ENCODE data around the gene BPIFB4. TPM values are rescaled to one million over a fixed set of nuclear protein-coding genes. Genes with fewer than 3 reads are reported as not detected.

BPIFB4 gene
- total and polyA plus RNA-seq, 2 experiments from 2014 or later, result not detected

DNA sequence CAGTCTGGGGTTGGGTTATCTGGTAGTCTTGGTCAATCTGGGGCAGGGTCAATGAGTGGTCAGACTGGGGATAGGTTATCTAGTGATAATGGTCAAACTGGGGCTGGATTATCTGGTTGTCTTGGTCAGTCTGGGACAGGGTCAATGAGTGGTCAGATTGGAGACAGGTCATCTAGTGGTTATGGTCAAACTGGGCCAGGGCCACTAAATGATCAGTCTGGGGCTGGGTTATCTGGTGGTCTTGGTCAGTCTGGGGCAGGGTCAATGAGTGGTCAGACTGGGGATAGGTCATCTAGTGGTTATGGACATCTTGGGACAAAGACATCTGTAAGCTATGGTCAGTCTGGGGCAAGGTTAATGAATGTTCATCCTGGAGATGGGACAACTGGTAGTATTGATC is 60.0 kb downstream of the BPIFB4 start:
- Mint-ChIP-seq H3K27ac (no peak overlapping the region), H3K4me1 (no peaks in the 10 kb centered on the region), H3K27me3 (ENCODE audit: insufficient read depth, low read depth, poor library complexity) (peaks cover 3% of the 10 kb centered on the region), H3K36me3 (ENCODE audit: low read depth) (no peaks in the 10 kb centered on the region), H3K9me3 (peaks cover 7% of the 10 kb centered on the region; the same call in 2 of the 3 replicates), H3K4me3 (no peak overlapping the region)
- Histone ChIP-seq H3K79me2 (replicated peaks; ENCODE audit: insufficient read depth) (no peaks in the 10 kb centered on the region), H3K36me3 (ENCODE audit: insufficient read depth) (no peaks in the 10 kb centered on the region), H3K27me3 (ENCODE audit: insufficient read depth) (no peaks in the 10 kb centered on the region), H3K9me2 (ENCODE audit: insufficient read depth) (no peaks in the 10 kb centered on the region), H3K27ac (ENCODE audit: low read depth) (no peak overlapping the region), H3F3A (replicated peaks; ENCODE audit: low read depth) (no peaks in the 10 kb centered on the region), H2AFZ (no peak overlapping the region), H3K4me3 (no peak overlapping the region), H4K20me1 (replicated peaks; ENCODE audit: insufficient read depth) (no peaks in the 10 kb centered on the region), H3K4me2 (no peak overlapping the region), H3K4me1 (ENCODE audit: insufficient read depth) (no peaks in the 10 kb centered on the region)
- DNase-seq (ENCODE audit: low spot score), result no peak
- ATAC-seq, result no peak
- TF ChIP-seq JUNB (IDR thresholded peaks at IDR 0.05; ENCODE audit: unreplicated experiment) (no peak), CREB1 (CRISPR knock-in tag; IDR thresholded peaks at IDR 0.05; ENCODE audit: low read depth) (no peak), EZH2 (IDR thresholded peaks at IDR 0.05; ENCODE audit: low read depth, unreplicated experiment) (no peak)

DNA sequence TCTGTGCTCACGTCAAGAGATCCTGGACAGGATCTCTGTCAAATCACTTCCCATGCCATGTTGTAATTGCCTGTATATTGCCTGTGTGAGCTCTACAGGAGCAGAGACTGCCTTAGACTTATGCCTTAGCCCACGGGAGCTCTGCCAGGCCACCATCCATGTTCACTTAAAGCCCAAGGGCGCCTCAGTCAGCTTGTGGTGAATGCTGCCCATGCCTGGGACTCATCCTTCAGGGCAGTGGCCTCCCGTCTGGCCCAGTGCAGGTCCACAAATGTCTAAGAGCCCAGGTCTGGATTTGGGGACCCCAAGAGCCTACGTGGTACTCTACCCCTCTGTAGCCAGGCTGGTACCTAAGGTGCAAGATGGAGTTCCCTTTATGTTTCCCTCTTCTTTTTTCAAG is 66.1 kb downstream of the BPIFB4 start:
- no peaks in the 10 kb centered on the region for H3K79me2 ChIP-seq (replicated peaks; ENCODE audit: insufficient read depth)
- TF ChIP-seq STAT1 (IDR thresholded peaks at IDR 0.05; ENCODE audit: unreplicated experiment) (no peak), EZH2phosphoT487 (IDR thresholded peaks at IDR 0.05; ENCODE audit: unreplicated experiment) (no peak), EZH2 (IDR thresholded peaks at IDR 0.05; ENCODE audit: low read depth, unreplicated experiment) (no peak), ZNF331 (CRISPR knock-in tag; IDR thresholded peaks at IDR 0.05; ENCODE audit: low read depth) (no peak)
- TF ChIP-seq, protein P1, sequence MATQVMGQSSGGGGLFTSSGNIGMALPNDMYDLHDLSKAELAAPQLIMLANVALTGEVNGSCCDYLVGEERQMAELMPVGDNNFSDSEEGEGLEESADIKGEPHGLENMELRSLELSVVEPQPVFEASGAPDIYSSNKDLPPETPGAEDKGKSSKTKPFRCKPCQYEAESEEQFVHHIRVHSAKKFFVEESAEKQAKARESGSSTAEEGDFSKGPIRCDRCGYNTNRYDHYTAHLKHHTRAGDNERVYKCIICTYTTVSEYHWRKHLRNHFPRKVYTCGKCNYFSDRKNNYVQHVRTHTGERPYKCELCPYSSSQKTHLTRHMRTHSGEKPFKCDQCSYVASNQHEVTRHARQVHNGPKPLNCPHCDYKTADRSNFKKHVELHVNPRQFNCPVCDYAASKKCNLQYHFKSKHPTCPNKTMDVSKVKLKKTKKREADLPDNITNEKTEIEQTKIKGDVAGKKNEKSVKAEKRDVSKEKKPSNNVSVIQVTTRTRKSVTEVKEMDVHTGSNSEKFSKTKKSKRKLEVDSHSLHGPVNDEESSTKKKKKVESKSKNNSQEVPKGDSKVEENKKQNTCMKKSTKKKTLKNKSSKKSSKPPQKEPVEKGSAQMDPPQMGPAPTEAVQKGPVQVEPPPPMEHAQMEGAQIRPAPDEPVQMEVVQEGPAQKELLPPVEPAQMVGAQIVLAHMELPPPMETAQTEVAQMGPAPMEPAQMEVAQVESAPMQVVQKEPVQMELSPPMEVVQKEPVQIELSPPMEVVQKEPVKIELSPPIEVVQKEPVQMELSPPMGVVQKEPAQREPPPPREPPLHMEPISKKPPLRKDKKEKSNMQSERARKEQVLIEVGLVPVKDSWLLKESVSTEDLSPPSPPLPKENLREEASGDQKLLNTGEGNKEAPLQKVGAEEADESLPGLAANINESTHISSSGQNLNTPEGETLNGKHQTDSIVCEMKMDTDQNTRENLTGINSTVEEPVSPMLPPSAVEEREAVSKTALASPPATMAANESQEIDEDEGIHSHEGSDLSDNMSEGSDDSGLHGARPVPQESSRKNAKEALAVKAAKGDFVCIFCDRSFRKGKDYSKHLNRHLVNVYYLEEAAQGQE (IDR thresholded peaks at IDR 0.05; ENCODE audit: unreplicated experiment), result no peak
- TF ChIP-seq, protein P2, sequence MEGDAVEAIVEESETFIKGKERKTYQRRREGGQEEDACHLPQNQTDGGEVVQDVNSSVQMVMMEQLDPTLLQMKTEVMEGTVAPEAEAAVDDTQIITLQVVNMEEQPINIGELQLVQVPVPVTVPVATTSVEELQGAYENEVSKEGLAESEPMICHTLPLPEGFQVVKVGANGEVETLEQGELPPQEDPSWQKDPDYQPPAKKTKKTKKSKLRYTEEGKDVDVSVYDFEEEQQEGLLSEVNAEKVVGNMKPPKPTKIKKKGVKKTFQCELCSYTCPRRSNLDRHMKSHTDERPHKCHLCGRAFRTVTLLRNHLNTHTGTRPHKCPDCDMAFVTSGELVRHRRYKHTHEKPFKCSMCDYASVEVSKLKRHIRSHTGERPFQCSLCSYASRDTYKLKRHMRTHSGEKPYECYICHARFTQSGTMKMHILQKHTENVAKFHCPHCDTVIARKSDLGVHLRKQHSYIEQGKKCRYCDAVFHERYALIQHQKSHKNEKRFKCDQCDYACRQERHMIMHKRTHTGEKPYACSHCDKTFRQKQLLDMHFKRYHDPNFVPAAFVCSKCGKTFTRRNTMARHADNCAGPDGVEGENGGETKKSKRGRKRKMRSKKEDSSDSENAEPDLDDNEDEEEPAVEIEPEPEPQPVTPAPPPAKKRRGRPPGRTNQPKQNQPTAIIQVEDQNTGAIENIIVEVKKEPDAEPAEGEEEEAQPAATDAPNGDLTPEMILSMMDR (conservative IDR thresholded peaks at IDR 0.05; ENCODE audit: low read depth in 2 of 2), result no peak
- Mint-ChIP-seq H3K27me3 (ENCODE audit: insufficient read depth, low read depth, poor library complexity) (peaks cover 3% of the 10 kb centered on the region), H3K36me3 (ENCODE audit: low read depth) (no peaks in the 10 kb centered on the region), H3K4me3 (no peak overlapping the region), H3K9me3 (peaks cover 3% of the 10 kb centered on the region; the same call in 2 of the 3 replicates), H3K27ac (no peak overlapping the region), H3K4me1 (no peaks in the 10 kb centered on the region)
- H3F3A ChIP-seq (replicated peaks; ENCODE audit: low read depth), result no peaks in the 10 kb centered on the region
- no peak overlapping the region for H3K4me3 ChIP-seq
- H3K27me3 ChIP-seq (ENCODE audit: insufficient read depth), result no peaks in the 10 kb centered on the region
- no peaks in the 10 kb centered on the region for H3K36me3 ChIP-seq (ENCODE audit: insufficient read depth)
- H3K4me2 ChIP-seq, result no peak overlapping the region
- no peaks in the 10 kb centered on the region for H3K4me1 ChIP-seq (ENCODE audit: insufficient read depth)
- DNase-seq (ENCODE audit: low spot score), result no peak
- H3K9me2 ChIP-seq (ENCODE audit: insufficient read depth), result no peaks in the 10 kb centered on the region
- H4K20me1 ChIP-seq (replicated peaks; ENCODE audit: insufficient read depth), result no peaks in the 10 kb centered on the region
- ATAC-seq, result no peak
- no peak overlapping the region for H3K27ac ChIP-seq (ENCODE audit: low read depth)
- H2AFZ ChIP-seq, result no peak overlapping the region

All from GM23338 (cell line).